Posterior cingulate gyrus (tissue), 11 donors: ENCODE measurements around the gene IDH3G.

Experiments used
- DNase-seq, 10 donors: peaks; one replicate each; pipeline versions ENCODE4 v3.0.0 to v3.0.0-alpha.2; 2020 to 2021; ENCODE audit warnings: mixed read lengths in 3 of 10
- intact Hi-C: fragments of 100-400 bp; cut with DNase I; formaldehyde crosslinking; loops from one replicate; pipeline ENCODE4 v1.15.1; 2023

Gene IDH3G

DNA sequence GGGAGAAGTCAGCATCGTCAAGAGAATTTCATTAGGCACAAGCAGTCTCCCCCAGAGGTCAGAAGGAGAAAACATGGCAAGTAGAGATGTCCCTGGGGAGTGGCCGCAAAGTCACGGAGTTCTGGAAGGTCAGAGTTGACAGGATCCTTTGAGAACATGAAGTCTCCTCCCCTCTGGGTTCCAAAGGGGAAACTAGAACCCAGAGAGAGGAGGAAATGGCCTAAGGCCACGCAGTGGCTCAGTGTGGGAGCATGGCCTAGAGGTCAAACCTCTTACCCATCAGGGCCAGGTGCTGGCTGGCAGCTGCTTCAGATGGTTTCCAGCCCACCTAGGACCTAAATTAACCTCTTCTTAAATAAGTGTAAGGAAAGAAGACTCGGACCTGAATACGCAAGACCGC, 884 bp downstream of the IDH3G start:
- intact Hi-C loops: no loop called here

DNA sequence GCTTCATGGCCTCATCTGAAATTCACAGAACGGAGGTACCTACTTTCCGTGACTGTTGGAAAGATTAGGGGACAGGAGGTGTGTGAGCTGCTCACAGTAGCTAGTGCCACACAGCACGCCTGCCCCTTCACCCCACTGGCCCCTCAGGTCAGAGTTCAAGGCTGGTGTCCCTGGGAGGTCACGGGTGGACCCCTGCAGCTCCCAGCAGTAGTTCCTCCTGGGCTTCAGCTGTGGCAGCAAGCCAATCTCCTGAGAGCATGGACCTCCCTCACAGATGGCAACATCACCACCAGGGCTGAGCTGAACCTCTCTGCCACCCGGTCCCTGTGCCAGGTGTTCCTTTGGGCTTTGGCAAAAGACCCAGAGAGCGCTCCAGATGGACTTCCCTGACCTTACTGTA, 1.8 kb downstream of the IDH3G start:
- intact Hi-C loops: no loop called here
- no peak for DNase-seq

More for the DNA sequence above, 884 bp downstream of the IDH3G start:
- DNase-seq: no peak

DNA sequence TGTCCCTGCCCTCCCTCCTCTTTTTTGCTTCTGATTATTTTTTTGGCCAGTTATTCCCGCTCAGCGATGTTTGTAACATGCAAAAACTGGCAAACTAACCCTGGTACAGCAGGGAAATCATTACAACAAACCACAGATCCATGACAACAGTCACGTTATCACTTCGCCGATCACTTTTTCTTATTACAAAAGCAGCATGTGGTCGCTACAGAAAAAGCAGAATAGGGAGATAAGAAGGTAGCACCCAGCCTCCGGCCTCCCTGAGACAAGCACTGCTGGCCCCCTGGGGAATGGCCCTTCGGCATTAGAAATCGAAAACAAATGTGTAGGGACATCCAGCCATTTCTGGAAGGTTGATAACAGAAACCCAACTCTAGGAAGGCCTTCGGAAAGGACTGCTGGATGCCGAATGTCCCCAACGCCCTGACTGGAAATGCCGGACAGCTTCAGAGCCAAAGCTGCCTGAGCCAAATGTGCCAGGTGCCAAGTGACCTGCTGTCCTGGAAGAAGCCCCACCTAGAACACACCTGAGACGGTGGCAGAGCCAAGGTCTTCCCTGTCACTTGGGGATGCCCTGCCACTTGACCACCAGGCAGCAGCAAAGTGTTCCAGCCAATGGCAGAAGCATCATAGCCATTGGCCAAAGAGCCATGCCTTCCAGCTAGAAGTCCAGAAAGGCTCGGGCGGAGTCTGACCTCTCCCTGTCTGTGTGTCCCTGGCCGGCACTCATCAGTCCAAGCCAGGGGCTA, 2.9 kb downstream of the IDH3G start:
- no peak for DNase-seq
- intact Hi-C loops: no loop called here

DNA sequence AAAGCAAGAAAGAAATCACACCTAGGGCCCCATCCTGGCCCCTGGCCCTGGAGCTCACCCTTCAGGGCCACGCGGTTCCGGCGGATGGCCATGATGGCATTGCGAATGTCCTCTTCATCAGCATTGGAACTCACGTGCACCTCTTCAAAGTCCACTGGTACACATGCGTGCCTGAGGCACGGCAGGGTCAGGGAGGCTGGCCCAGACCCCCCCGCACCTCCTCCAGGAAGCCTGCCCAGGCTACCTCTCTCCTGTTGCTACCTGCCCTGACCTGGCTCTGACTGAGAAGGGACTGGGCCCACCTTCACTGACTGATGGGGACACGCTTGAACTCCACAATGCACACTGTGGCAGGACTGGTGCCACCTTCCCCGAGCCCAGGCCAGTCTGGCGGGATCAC, 4.5 kb downstream of the IDH3G start:
- no peak for DNase-seq
- intact Hi-C loops: no loop called here

DNA sequence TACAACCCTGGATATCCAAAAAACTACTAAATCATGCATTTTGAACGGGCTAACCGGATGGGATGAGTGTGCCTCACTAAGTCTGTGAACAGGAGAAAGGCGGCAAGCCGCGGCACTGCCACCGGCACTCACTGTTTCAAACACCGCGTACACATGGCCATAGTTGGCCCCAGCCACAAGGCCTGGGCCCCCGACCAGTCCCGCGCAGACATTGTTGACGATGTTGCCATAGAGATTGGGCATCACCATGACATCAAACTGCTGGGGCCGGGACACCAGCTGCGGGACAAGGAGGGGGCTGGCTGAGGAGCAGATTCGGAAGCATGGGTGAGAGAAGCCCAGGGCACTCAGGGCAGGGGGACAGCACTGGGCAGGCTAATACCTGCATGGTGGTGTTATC, 7.5 kb downstream of the IDH3G start:
- intact Hi-C loops: no loop called here
- DNase-seq: no peak

DNA sequence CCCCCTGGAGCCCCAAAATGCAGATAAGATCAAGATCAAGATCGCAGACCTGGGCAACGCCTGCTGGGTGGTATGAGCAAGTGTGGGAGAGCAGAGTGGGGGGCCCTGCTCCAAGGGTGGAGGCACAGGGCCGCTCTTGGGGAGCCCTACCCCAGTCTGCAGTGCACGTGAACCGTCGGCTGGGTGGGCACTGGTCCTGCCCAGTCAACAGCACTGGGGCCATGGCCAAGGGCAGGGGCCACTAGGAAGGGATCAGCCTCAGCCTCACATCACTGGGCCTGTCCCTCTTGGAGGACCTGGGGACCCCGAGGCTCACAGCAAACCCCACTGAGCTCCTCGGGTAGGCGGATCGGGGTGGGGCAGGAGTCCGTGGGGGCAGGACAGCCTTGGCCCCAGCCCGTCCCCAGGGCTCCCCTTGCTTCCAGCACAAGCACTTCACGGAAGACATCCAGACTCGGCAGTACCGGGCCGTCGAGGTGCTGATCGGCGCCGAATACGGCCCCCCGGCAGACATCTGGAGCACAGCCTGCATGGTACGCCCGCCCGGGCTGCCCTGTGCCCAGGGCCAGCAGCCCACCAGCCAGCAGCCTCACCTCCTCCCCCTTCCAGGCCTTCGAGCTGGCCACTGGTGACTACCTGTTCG, 9.7 kb downstream of the IDH3G start:
- intact Hi-C loops: no loop called here
- peak in 1 of 10 donors; percentile 80 for DNase-seq

DNA sequence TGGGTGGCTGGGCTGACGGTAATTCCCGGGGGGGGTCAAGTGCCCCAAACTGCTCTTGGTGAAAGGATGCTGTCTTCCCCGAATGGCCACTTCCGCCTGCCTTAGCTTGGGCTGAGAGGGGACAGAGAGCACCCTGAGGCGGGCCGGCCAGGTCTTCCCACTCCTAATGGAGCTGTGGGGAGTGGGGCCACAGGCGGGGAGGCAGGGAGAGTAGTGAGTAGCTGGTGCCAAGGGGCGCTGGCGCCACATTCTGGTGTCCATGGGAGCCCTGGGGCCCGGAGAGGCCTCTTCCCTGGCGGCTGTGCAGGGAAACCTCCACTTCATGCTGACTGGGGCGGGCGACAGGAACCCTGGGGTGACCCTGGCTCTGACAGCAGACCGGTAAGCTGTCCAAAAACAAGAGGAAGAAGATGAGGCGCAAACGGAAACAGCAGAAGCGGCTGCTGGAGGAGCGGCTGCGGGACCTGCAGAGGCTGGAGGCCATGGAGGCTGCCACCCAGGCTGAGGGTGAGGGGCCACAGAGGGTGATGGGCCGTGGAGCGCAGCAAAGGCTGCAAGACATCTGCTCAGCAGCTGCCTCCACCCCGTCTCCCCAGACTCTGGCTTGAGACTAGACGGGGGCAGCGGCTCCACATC, 10.7 kb downstream of the IDH3G start:
- DNase-seq: peak in 1 of 10 donors; percentile 83
- intact Hi-C loops: no loop called here

DNA sequence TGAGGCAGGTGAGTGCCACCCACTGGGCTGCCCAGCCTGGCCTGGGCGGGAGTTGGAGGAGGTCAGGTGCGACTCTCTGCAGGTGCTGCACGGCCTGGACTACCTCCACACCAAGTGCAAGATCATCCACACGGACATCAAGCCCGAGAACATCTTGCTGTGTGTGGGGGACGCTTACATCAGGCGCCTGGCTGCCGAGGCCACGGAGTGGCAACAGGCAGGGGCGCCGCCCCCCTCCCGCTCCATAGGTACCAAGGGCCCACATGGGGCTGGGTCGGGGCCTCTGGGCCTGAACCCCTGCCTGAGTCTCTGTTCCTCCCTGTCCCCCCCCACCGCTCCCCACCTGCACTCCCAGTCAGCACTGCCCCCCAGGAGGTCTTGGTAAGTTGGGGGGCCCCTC, 11.3 kb downstream of the IDH3G start:
- DNase-seq: no peak
- intact Hi-C loops: no loop called here

DNA sequence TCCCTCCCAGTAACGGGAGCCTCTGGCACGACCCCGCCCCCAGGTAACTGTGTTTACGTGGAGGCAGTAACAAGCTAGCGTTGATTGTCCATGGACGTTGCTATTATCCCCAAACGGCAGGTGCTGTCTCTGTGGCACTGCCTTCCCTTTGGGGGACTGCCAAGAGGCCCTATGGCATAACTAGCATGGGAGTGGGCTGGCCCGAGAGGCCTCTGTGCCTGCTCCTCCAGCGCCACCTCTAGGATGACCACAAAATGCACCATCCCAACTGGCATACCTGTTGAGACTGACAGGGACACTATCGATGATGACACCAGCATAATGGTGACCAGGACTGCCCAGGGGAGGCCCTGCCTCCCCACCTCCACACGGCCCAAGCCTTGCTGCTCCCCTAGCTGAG, 11.9 kb downstream of the IDH3G start:
- intact Hi-C loops: no loop called here
- peak in 3 of 10 donors; percentile 29 to 40 (median 38) for DNase-seq

DNA sequence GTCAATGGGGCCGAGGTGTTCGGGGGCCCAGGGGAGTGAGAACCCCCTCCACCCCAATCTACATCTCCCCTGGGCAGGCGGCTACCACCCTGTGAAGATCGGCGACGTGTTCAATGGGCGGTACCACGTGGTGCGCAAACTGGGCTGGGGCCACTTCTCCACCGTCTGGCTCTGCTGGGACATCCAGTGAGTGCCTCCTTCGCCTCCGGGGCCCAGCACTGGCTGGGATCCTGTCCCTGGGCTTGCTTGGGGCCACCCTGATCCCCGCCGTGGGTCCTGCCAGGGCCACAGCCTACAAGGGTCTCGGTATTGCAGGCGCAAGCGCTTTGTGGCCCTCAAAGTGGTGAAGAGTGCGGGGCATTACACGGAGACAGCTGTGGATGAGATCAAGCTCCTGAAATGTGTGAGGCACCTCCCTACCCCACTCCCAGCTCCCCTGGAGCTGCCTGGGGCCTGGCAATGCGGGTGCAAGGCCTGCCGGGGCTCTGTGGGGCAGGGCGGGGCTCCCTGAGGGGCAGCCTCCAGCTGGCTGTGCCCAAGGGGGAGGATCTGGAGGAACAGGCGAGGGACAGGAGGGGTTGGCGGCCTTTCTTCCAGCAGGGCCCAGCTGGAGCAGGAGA, 12.6 kb downstream of the IDH3G start:
- DNase-seq: peak in 2 of 10 donors; percentile 24 to 39
- intact Hi-C loops: no loop called here

DNA sequence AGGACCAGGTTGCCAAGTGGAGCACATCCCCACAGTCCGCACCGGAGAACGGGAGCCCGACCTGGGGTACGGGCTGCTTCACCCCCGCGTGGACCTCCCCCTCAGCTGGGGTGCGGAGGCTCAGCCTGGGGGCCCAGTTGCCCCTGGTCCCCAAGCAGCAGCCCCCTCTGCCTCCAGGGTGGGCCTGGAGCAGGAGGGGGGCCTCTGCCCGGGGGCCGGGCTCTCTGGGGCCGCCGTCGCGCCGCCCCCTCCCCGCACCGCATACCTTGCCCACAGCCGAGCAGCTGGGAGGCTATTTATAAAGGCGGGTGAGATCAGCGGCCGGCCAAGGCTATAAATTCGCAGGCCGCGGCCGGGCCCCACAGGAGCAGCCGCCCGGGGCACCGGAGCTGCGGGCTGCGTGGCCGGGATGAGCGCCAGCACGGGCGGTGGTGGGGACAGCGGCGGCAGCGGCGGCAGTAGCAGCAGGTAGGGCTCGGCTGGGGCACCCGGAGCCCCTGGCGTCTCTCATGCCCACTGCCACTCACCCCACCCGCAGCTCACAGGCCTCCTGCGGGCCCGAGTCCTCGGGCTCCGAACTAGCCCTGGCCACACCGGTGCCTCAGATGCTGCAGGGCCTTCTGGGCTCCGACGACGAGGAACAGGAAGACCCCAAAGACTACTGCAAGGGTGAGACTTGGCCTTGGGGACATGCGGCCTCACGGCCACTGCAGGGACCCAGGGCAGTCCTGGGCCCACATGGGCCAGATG, 13.3 kb downstream of the IDH3G start, which contains the start of gene SRPK3:
Gene SRPK3, plus strand, starts transcription at position 364 of the 750 bp plus-strand sequence. Its CDS starts 46 bp downstream, at position 410.
- intact Hi-C loops: no loop called here
- peak in 2 of 10 donors; percentile 25 to 62 for DNase-seq

DNA sequence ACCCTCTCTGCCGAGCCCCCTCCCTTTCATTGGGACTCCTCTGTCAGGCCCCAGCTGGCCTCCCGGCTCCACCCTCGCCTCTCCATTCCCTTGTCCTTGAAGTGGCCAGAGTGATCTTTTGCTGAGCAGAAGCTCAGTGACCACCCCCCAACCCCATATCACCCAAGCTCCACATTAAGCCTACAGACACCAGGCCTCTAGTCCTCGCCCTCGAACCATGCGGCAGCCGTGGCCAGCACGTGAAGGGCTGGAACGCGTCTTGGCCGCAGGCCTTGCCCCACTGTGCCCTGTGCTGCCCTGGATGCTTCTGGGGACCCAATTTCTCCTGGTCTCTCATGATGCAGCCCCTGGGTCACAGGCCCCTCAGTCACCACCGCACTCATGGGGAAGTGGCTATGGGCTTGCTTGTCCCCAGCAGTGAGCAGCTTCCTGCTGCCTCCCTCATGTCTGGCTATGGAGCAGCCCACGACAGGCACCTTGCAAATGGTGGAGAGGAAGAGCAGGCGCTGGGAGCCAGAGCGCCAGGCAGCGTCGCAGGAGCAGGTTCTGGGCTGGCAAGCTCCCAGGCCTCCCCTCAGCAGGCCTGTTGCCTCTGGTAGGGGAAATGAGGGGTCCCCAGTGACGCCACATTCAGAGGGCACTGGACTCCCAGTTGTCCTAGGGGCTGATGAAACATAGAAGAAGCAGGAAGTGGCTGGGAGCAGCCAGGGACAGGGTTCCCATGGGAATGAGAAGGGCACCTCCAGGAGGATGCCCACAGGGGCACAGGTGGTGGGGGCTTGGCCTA, 14.1 kb downstream of the IDH3G start:
- intact Hi-C loops: no loop called here
- peak in 3 of 10 donors; percentile 13 to 78 (median 76) for DNase-seq

DNA sequence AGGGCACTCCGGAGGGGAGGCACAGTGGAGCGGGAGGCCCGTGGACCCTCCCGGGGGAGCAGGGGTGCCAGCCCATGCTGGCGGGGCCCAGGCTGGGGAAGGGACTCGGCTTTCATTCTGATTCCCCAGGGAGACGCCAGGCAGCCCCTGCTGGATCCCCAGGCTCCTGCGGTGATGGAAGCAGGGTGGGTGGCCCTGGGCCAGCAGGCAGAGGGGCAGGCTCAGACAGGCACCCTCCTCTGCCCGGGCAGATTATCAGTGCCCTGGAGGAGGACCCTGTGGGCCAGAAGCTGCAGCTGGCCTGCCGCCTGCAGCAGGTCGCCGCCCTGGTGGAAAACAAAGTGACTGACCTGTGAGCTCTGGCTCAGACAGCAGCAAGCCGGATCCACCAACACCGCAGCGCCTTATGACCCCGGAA, 15.5 kb downstream of the IDH3G start:
- intact Hi-C loops: no loop called here
- DNase-seq: peak in 4 of 10 donors; percentile 7 to 83 (median 66)

DNA sequence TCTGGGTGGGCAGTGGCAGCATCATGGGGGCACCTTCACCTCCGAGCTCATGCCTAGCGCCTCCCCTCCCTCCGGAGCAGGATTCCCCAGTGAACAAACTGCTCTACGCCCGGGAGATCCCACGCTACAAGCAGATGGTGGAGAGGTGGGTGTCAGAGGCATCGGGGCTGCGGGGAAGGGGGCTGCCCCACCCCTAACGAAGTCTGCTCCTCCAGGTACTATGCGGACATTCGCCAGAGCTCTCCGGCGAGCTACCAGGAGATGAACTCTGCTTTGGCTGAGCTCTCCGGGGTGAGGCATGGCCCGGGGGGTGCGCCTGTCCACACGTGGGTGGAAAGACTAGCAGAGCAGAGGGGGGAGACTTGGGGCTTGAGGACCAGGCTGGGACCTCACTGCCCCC, 16.0 kb downstream of the IDH3G start:
- intact Hi-C loops: no loop called here
- peak in 4 of 10 donors; percentile 1 to 75 (median 62) for DNase-seq

DNA sequence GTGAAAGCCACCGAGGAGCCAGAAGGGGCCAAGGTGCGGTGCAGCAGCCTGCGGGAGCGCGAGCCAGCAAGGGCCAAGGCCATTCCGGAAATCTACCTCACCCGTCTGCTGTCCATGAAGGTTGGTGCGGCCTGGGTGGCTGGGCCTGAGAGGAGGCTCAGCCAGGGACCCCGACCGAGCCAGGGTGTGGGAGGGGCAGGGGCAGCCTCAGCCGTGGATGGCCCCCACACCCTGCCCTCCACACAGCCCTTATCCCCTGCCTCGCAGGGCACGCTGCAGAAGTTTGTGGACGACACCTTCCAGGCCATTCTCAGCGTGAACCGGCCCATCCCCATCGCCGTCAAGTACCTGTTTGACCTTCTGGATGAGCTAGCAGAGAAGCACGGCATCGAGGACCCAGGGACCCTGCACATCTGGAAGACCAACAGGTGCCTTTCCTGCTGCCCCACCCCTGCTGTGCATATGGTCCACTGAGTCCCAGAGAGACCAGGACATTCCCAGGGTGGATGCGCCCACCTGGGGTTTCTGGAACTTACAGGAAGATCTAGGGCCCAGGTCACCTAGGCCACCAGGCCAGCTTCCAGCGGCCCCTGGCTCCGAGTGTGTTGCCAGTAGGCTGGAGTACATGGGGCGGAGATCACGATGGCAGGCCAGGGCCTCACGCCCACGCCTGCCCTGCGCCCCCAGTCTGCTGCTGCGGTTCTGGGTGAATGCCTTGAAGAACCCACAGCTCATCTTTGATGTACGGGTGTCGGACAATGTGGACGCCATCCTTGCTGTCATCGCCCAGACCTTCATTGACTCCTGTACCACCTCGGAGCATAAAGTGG, 16.7 kb downstream of the IDH3G start:
- intact Hi-C loops: no loop called here
- DNase-seq: peak in 5 of 10 donors; percentile 3 to 80 (median 44)

DNA sequence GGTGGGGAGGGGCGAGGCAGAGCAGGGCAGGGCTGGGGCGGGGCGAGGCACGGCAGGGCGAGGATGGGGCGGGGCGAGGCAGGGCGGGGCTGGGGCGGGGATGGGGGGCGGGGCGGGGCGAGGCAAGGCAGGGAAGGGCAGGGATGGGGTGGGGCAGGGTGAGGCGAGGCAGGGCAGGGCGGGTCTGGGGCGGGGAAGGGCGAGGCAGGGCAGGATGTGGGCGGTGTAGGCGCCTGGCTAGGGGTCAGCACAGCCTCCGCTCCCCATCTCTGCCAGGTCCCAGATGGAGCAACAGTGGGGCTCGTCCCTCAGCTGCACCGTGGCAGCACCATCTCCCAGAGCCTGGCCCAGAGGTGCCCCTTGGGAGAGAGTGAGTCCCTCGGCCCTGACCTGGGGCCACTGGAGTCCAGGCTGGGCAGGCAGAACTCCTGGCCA, 17.5 kb downstream of the IDH3G start:
- peak in 4 of 10 donors; percentile 0 to 64 (median 15) for DNase-seq
- intact Hi-C loops: no loop called here

DNA sequence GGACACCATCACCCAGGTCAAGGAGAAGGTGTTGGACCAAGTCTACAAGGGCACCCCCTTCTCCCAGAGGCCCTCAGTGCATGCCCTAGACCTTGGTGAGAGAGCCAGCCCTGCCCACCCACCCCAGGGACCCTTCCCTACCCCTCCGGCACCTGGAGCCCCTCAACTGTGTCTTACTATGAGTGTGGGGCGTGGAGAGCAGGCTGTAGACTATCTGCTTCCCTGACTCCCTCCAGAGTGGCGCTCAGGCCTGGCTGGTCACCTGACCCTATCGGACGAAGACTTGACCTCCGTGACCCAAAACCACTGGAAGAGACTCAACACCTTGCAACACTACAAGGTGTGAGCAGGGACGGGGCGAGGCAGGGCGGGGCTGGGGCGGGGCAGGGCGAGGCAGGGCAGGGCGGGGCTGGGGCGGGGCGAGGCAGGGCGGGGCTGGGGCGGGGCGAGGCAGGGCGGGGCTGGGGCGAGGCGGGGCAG, 18.0 kb downstream of the IDH3G start:
- peak in 2 of 10 donors; percentile 3 to 7 for DNase-seq
- intact Hi-C loops: no loop called here
